DND-41 (cell line): ENCODE data around the gene KRT83.

Source experiments
- ATAC-seq: fragments of 200-7000 bp; cut with Tn5 transposase; 3 replicates; pipeline ENCODE4 v1.9.1; 2021; ENCODE audit warnings: low read depth; ENCODE audit not compliant: insufficient read depth
- DNase-seq: peaks from one replicate; pipeline ENCODE4 v3.0.0-alpha.2; 2020
- H2AFZ ChIP-seq: 2 replicates; pipeline ENCODE4 v1.6.0; 2012; ENCODE audit warnings: low read depth, low read length
- H3K27ac ChIP-seq: 2 replicates; pipeline ENCODE4 v1.5.1; 2012; ENCODE audit warnings: low read length, inconsistent platforms
- H3K27me3 ChIP-seq: fragments of 200-600 bp; sonication (generic); 2 replicates; pipeline ENCODE4 v1.6.0; 2012; ENCODE audit warnings: low read length, mild to moderate bottlenecking, inconsistent platforms; ENCODE audit not compliant: insufficient read depth, poor library complexity
- H3K36me3 ChIP-seq: 2 replicates; pipeline ENCODE4 v1.5.1; 2012; ENCODE audit warnings: low read length, inconsistent platforms; ENCODE audit not compliant: insufficient read depth
- H3K4me1 ChIP-seq: 2 replicates; pipeline ENCODE4 v1.5.1; 2012; ENCODE audit warnings: mild to moderate bottlenecking, low read length; ENCODE audit not compliant: insufficient read depth
- H3K4me2 ChIP-seq: 2 replicates; pipeline ENCODE4 v1.6.0; 2012; ENCODE audit warnings: mild to moderate bottlenecking, moderate library complexity, low read length, inconsistent platforms; ENCODE audit not compliant: insufficient read depth
- H3K4me3 ChIP-seq, 2 experiments: fragments of 200-600 bp in 1 of 2; shearing (Covaris generic) in 1 of 2; 2 replicates each; pipeline ENCODE4 v1.5.1; 2012 to 2016; ENCODE audit warnings: inconsistent platforms in 2 of 2, low read length in 2 of 2, mild to moderate bottlenecking in 2 of 2, low read depth in 1 of 2, moderate library complexity in 1 of 2
- H3K79me2 ChIP-seq: 2 replicates; pipeline ENCODE4 v1.6.0; 2012; ENCODE audit warnings: low read length, inconsistent platforms; ENCODE audit not compliant: insufficient read depth
- H3K9ac ChIP-seq: 2 replicates; pipeline ENCODE4 v1.6.0; 2012; ENCODE audit warnings: low read depth, mild to moderate bottlenecking, inconsistent platforms, low read length, moderate library complexity
- H3K9me3 ChIP-seq: 2 replicates; pipeline ENCODE4 v1.5.1; 2012; ENCODE audit warnings: low read length, moderate library complexity, mild to moderate bottlenecking, inconsistent platforms; ENCODE audit not compliant: insufficient read depth, severe bottlenecking
- H4K20me1 ChIP-seq: 2 replicates; pipeline ENCODE4 v1.6.0; 2012; ENCODE audit warnings: low read length; ENCODE audit not compliant: insufficient read depth
- CTCF ChIP-seq: IDR thresholded peaks from 2 replicates; pipeline ENCODE4 v1.5.1; 2012; ENCODE audit warnings: borderline replicate concordance, low read length, moderate library complexity, mild to moderate bottlenecking; ENCODE audit not compliant: poor library complexity, severe bottlenecking; ENCODE audit errors: extremely low read depth
- EZH2 ChIP-seq: IDR thresholded peaks from 3 replicates; pipeline ENCODE4 v1.6.1; 2012; ENCODE audit warnings: borderline replicate concordance, low read depth, mild to moderate bottlenecking, moderate library complexity, low read length, inconsistent platforms; ENCODE audit not compliant: severe bottlenecking

Gene KRT83

GRCh38 chr12:52285172-52285745 is 35.9 kb downstream of the KRT83 start:
- no peak overlapping the region for H3K9ac ChIP-seq
- no peak overlapping the region for H3K4me2 ChIP-seq
- H3K27ac ChIP-seq = no peak overlapping the region
- H3K4me3 ChIP-seq = no peak overlapping the region
- no peaks in the 10 kb centered on the region for H3K4me1 ChIP-seq
- no peak overlapping the region for H2AFZ ChIP-seq
- H3K27me3 ChIP-seq = no peaks in the 10 kb centered on the region
- no peaks in the 10 kb centered on the region; the same call in 1 of the 2 replicates for H4K20me1 ChIP-seq
- no peak for TF ChIP-seq EZH2
- no peak for TF ChIP-seq CTCF
- no peaks in the 10 kb centered on the region for H3K36me3 ChIP-seq
- ATAC-seq (no peak), DNase-seq (no peak)
- H3K9me3 ChIP-seq = no peaks in the 10 kb centered on the region
- no peaks in the 10 kb centered on the region for H3K79me2 ChIP-seq

GRCh38 chr12:52284562-52285171 is 36.5 kb downstream of the KRT83 start:
- no peak for DNase-seq
- no peak overlapping the region for H3K27ac ChIP-seq
- no peaks in the 10 kb centered on the region for H3K9me3 ChIP-seq
- TF ChIP-seq CTCF (no peak), EZH2 (no peak)
- no peaks in the 10 kb centered on the region for H3K79me2 ChIP-seq
- no peak overlapping the region for H2AFZ ChIP-seq
- H3K9ac ChIP-seq = no peak overlapping the region
- H3K36me3 ChIP-seq = no peaks in the 10 kb centered on the region
- H4K20me1 ChIP-seq = no peaks in the 10 kb centered on the region; the same call in 1 of the 2 replicates
- no peak for ATAC-seq
- no peak overlapping the region for H3K4me3 ChIP-seq
- no peaks in the 10 kb centered on the region for H3K27me3 ChIP-seq
- H3K4me1 ChIP-seq = no peaks in the 10 kb centered on the region
- H3K4me2 ChIP-seq = no peak overlapping the region

- no peaks in the 10 kb centered on the region; the same call in 1 of the 2 replicates for H4K20me1 ChIP-seq
- H2AFZ ChIP-seq = no peak overlapping the region
- no peak overlapping the region for H3K4me2 ChIP-seq
- no peaks in the 10 kb centered on the region for H3K36me3 ChIP-seq
- H3K4me3 ChIP-seq = no peak overlapping the region
- ATAC-seq = no peak
- TF ChIP-seq EZH2 (no peak), CTCF (no peak)
- DNase-seq = no peak
- H3K4me1 ChIP-seq = peaks cover 3% of the 10 kb centered on the region; the same call in 1 of the 2 replicates
- H3K9ac ChIP-seq = no peak overlapping the region
- H3K27ac ChIP-seq = no peak overlapping the region
- no peaks in the 10 kb centered on the region for H3K9me3 ChIP-seq
- H3K27me3 ChIP-seq = peaks cover 6% of the 10 kb centered on the region
- no peaks in the 10 kb centered on the region for H3K79me2 ChIP-seq
Measured at GRCh38 chr12:52280796-52281560, 40.2 kb downstream of the KRT83 start.
